ENCODE data around the gene COP1.

The COP1 gene

GRCh38 chr1:175969231-175969630, 237.9 kb downstream of the COP1 start:
- no peaks in the 10 kb centered on the region; the same call in 1 of the 2 replicates for H3K36me3 ChIP-seq (ENCODE audit: control insufficient read depth, insufficient read depth, low read length)
- H3K4me3 ChIP-seq (replicated peaks; ENCODE audit: low read depth, low read length): no peak overlapping the region
- no peak for DNase-seq (ENCODE audit: extremely low read depth, insufficient read length)
- no peak for TF ChIP-seq CTCF (IDR thresholded peaks at IDR 0.05; ENCODE audit: insufficient read depth, low read length, poor library complexity, severe bottlenecking)
- no peaks in the 10 kb centered on the region for H3K27me3 ChIP-seq (replicated peaks; ENCODE audit: control insufficient read depth, insufficient read depth, low read length)

- Histone ChIP-seq H3K36me3 (ENCODE audit: control insufficient read depth, insufficient read depth, low read length) (no peaks in the 10 kb centered on the region; the same call in 1 of the 2 replicates), H3K4me3 (replicated peaks; ENCODE audit: low read depth, low read length) (no peak overlapping the region), H3K27me3 (replicated peaks; ENCODE audit: control insufficient read depth, insufficient read depth, low read length) (no peaks in the 10 kb centered on the region)
- DNase-seq (ENCODE audit: extremely low read depth, insufficient read length): no peak
- no peak for TF ChIP-seq CTCF (IDR thresholded peaks at IDR 0.05; ENCODE audit: insufficient read depth, low read length, poor library complexity, severe bottlenecking)
Observed at GRCh38 chr1:175968486-175969172, 238.5 kb downstream of the COP1 start.

DNA sequence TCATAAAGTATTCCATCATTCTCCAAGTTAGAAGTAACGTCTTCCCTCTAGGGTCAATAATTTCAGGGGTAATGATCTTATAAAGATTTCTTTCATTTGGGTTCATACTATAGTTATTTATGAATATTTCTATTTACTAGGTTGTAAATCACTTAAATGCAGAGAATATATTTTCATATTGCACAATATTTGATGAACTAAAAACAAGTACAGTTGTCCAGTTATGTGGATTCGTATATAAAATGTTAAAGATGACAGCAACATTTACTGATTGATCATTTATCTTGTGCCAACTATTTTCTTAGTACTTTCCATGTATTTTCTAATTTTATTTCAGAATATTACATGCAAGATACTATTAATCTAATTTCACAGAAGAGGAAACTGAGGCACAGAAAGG, 243.3 kb downstream of the COP1 start:
- Histone ChIP-seq H3K4me3 (replicated peaks; ENCODE audit: low read depth, low read length) (no peak overlapping the region), H3K36me3 (ENCODE audit: control insufficient read depth, insufficient read depth, low read length) (no peaks in the 10 kb centered on the region), H3K27me3 (replicated peaks; ENCODE audit: control insufficient read depth, insufficient read depth, low read length) (no peaks in the 10 kb centered on the region)
- DNase-seq (ENCODE audit: extremely low read depth, insufficient read length): no peak
- no peak for TF ChIP-seq CTCF (IDR thresholded peaks at IDR 0.05; ENCODE audit: insufficient read depth, low read length, poor library complexity, severe bottlenecking)

DNA sequence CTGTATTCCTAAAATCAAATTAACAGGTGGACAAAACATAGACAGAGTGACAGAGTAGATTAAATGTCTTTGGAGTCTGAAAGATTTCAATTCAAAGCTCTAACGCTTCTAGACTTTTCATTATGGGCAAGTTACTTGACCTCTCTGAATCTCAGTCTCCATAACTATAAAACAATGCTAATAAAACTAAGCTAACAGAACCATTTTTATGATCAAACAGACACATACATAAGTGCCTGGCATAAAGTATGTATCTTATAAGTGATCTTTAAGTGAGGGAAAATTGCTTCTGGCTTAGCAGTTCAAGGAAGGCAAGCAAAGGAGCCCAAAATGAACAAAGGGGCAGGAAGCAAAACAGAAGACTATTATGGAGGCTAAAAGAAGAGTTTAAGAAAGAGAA, 246.9 kb downstream of the COP1 start:
- DNase-seq (ENCODE audit: extremely low read depth, insufficient read length): no peak
- TF ChIP-seq CTCF (IDR thresholded peaks at IDR 0.05; ENCODE audit: insufficient read depth, low read length, poor library complexity, severe bottlenecking): no peak
- H3K4me3 ChIP-seq (replicated peaks; ENCODE audit: low read depth, low read length): no peak overlapping the region
- H3K36me3 ChIP-seq (ENCODE audit: control insufficient read depth, insufficient read depth, low read length): no peaks in the 10 kb centered on the region
- no peaks in the 10 kb centered on the region for H3K27me3 ChIP-seq (replicated peaks; ENCODE audit: control insufficient read depth, insufficient read depth, low read length)

DNA sequence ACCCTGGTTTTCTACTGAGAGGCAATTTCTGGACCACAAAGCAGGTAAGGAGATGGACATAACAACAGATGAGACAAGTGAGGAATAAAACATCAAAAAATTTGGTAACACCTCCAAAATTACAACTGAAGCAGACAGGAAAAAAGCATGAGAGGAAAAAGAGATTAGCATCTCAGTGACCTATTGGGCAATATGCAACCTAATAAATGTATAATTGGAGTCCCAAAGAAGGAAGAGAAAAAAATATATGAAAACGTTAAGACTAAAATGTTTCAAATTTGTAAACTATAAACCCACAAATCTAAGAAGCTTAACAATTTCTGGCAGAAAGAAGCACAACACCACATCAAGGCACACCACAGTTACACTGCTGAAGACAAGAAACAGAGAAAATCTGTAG, 255.5 kb downstream of the COP1 start:
- Histone ChIP-seq H3K27me3 (replicated peaks; ENCODE audit: control insufficient read depth, insufficient read depth, low read length) (no peaks in the 10 kb centered on the region), H3K36me3 (ENCODE audit: control insufficient read depth, insufficient read depth, low read length) (no peaks in the 10 kb centered on the region; the same call in 1 of the 2 replicates), H3K4me3 (replicated peaks; ENCODE audit: low read depth, low read length) (no peak overlapping the region)
- no peak for TF ChIP-seq CTCF (IDR thresholded peaks at IDR 0.05; ENCODE audit: insufficient read depth, low read length, poor library complexity, severe bottlenecking)
- DNase-seq (ENCODE audit: extremely low read depth, insufficient read length): no peak

DNA sequence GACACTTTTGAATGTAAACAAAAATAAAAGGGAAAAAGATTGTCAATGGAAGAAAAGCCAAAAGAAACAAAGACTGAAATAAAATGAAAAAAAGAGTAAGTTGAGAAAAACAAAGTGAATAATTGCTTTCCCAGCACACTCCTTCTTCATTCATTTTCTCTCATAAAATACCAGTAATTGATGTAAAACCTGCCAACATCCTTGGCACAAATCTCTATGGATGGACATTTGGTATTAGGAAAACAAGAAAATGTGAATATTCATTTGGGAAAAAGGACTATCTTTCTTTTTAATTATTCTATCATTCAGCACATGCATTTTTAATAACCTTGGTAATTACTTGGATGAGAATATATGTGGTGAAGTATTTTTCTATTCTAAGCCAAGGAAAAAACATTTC, 259.3 kb downstream of the COP1 start:
- no peaks in the 10 kb centered on the region for H3K36me3 ChIP-seq (ENCODE audit: control insufficient read depth, insufficient read depth, low read length)
- H3K27me3 ChIP-seq (replicated peaks; ENCODE audit: control insufficient read depth, insufficient read depth, low read length): no peaks in the 10 kb centered on the region
- TF ChIP-seq CTCF (IDR thresholded peaks at IDR 0.05; ENCODE audit: insufficient read depth, low read length, poor library complexity, severe bottlenecking): no peak
- no peak for DNase-seq (ENCODE audit: extremely low read depth, insufficient read length)
- H3K4me3 ChIP-seq (replicated peaks; ENCODE audit: low read depth, low read length): no peak overlapping the region

Measured in GM06990 (cell line).